ENCODE data around the gene CHD2.

GRCh38 chr15:92906563-92907081, 6.5 kb downstream of the CHD2 start:
- TF ChIP-seq CTCF (IDR thresholded peaks at IDR 0.05), result no peak
- TF ChIP-seq REST (IDR thresholded peaks at IDR 0.05; ENCODE audit: insufficient read depth in 1 of 2, low read depth in 2 of 2, low read length in 1 of 2), result no peak
- no peak for TF ChIP-seq TCF7L2 (IDR thresholded peaks at IDR 0.05; ENCODE audit: low read depth, low read length)
